ENCODE measurements around the gene ANKS3.

- TF ChIP-seq CTCF (IDR thresholded peaks at IDR 0.05) (no peak), POLR2A (IDR thresholded peaks at IDR 0.05) (no peak)
Measured at GRCh38 chr16:4752351-4753100, 18.5 kb upstream of the ANKS3 start.

Measured in right lobe of liver (tissue), 4 donors.